ENCODE data around the gene SARNP. TPM values are rescaled to one million over a fixed set of nuclear protein-coding genes. Genes with fewer than 3 reads are reported as not detected.

SARNP gene
- total RNA-seq, 1 donor from 2014 or later, result 76.6 TPM

DNA sequence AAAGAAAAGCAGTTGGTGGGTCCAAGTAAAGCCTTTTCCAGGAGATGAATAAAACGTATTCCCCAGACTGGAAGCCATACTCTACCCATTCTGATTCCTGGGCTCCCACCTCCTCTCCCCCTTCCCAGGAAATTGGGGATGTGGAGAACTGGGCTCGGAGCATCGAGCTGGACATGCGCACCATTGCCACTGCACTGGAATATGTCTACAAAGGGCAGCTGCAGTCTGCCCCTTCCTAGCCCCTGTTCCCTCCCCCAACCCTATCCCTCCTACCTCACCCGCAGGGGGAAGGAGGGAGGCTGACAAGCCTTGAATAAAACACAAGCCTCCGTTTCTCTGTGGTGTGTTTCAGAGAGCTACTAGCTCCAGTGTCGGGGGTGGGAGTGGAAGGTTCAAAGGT, 98.2 kb downstream of the SARNP start:
- H3K27me3 Mint-ChIP-seq (ENCODE audit: unreplicated experiment), result peaks cover 26% of the 10 kb centered on the region
- H3K27ac Mint-ChIP-seq (ENCODE audit: unreplicated experiment), result no peak overlapping the region
- TF ChIP-seq, protein P1, sequence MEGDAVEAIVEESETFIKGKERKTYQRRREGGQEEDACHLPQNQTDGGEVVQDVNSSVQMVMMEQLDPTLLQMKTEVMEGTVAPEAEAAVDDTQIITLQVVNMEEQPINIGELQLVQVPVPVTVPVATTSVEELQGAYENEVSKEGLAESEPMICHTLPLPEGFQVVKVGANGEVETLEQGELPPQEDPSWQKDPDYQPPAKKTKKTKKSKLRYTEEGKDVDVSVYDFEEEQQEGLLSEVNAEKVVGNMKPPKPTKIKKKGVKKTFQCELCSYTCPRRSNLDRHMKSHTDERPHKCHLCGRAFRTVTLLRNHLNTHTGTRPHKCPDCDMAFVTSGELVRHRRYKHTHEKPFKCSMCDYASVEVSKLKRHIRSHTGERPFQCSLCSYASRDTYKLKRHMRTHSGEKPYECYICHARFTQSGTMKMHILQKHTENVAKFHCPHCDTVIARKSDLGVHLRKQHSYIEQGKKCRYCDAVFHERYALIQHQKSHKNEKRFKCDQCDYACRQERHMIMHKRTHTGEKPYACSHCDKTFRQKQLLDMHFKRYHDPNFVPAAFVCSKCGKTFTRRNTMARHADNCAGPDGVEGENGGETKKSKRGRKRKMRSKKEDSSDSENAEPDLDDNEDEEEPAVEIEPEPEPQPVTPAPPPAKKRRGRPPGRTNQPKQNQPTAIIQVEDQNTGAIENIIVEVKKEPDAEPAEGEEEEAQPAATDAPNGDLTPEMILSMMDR (IDR thresholded peaks at IDR 0.05; ENCODE audit: unreplicated experiment), result no peak
- H3K36me3 Mint-ChIP-seq (ENCODE audit: low read depth, unreplicated experiment), result peaks cover 18% of the 10 kb centered on the region
- no peak overlapping the region for H3K4me3 Mint-ChIP-seq (ENCODE audit: unreplicated experiment)
- DNase-seq (ENCODE audit: low spot score), result no peak
- H3K4me1 Mint-ChIP-seq (ENCODE audit: unreplicated experiment), result peaks cover 30% of the 10 kb centered on the region
- H3K9me3 Mint-ChIP-seq (ENCODE audit: unreplicated experiment), result no peaks in the 10 kb centered on the region

- DNase-seq (ENCODE audit: low spot score), result no peak
- peaks cover 15% of the 10 kb centered on the region for H3K36me3 Mint-ChIP-seq (ENCODE audit: low read depth, unreplicated experiment)
- H3K4me3 Mint-ChIP-seq (ENCODE audit: unreplicated experiment), result peak overlapping the region; percentile 94
- H3K27ac Mint-ChIP-seq (ENCODE audit: unreplicated experiment), result peak overlapping the region; percentile 76
- H3K9me3 Mint-ChIP-seq (ENCODE audit: unreplicated experiment), result no peaks in the 10 kb centered on the region
- peaks cover 29% of the 10 kb centered on the region for H3K4me1 Mint-ChIP-seq (ENCODE audit: unreplicated experiment)
- H3K27me3 Mint-ChIP-seq (ENCODE audit: unreplicated experiment), result peaks cover 29% of the 10 kb centered on the region
- TF ChIP-seq, protein P1 (IDR thresholded peaks at IDR 0.05; ENCODE audit: unreplicated experiment), result no peak
These were observed 98.8 kb downstream of the SARNP start for GRCh38 chr12:55718624-55719275.

DNA sequence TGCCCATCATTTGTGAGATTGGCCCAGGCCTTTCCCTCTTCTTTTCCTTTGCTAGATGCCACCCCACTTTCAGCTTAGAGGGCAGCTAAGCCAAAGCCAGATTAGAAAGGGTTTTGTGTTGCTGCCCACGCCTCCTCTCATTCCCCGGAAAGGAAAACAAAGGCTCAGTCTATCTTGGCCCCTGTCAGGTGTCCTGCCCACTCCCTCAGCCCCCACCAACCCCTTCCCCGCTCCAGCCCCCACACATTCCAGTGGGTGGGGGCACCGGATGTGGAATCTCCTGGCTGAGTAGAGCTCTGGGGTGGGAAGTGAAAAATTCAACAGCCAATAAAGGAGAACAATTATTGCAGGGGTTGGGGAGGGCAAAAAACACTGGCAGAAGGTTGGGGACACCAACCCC, 99.5 kb downstream of the SARNP start:
- H3K27ac Mint-ChIP-seq (ENCODE audit: unreplicated experiment), result peak overlapping the region; percentile 76
- peak overlapping the region; percentile 94 for H3K4me3 Mint-ChIP-seq (ENCODE audit: unreplicated experiment)
- no peaks in the 10 kb centered on the region for H3K9me3 Mint-ChIP-seq (ENCODE audit: unreplicated experiment)
- DNase-seq (ENCODE audit: low spot score), result no peak
- TF ChIP-seq, protein P1 (IDR thresholded peaks at IDR 0.05; ENCODE audit: unreplicated experiment), result no peak
- H3K36me3 Mint-ChIP-seq (ENCODE audit: low read depth, unreplicated experiment), result peaks cover 9% of the 10 kb centered on the region
- peaks cover 29% of the 10 kb centered on the region for H3K4me1 Mint-ChIP-seq (ENCODE audit: unreplicated experiment)
- peaks cover 29% of the 10 kb centered on the region for H3K27me3 Mint-ChIP-seq (ENCODE audit: unreplicated experiment)

- Mint-ChIP-seq H3K36me3 (ENCODE audit: low read depth, unreplicated experiment) (peaks cover 9% of the 10 kb centered on the region), H3K4me3 (ENCODE audit: unreplicated experiment) (peak overlapping the region; percentile 94), H3K27me3 (ENCODE audit: unreplicated experiment) (peaks cover 27% of the 10 kb centered on the region), H3K4me1 (ENCODE audit: unreplicated experiment) (peaks cover 29% of the 10 kb centered on the region), H3K9me3 (ENCODE audit: unreplicated experiment) (no peaks in the 10 kb centered on the region), H3K27ac (ENCODE audit: unreplicated experiment) (peak overlapping the region; percentile 84)
- no peak for DNase-seq (ENCODE audit: low spot score)
- TF ChIP-seq, protein P1 (IDR thresholded peaks at IDR 0.05; ENCODE audit: unreplicated experiment), result no peak
These were observed 100.2 kb downstream of the SARNP start for GRCh38 chr12:55717011-55718007.

Measured in endothelial cell (in vitro differentiated cells).